Measurements from ENCODE around the gene DOCK3. TPM values are rescaled to one million over a fixed set of nuclear protein-coding genes. Genes with fewer than 3 reads are reported as not detected.

DOCK3 gene
- total and polyA plus RNA-seq, 2 of the 4 experiments (the other 2 are of a cell fraction) = under 0.01 to 0.12 TPM

DNA sequence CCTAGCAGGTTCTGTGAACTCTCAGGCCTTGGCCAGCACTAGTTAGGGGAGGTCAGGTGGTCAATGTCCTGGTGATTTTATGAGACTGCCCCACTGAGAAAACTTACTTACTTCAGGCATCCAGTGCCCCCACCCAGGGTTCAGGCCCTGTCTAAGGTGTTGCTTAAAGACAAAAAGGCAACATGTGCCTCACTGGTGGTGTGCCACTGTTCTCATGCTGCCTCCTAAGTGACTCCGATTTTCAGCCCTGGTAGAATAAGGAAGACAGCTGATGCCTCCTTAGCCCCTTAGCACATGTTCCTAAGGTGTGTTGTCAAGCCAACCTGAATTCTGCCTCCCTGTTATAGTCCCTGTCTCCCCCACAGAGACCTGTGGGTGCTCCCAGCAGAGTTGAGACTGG is 721.7 kb downstream of the DOCK3 start:
- peaks cover 24% of the 10 kb centered on the region for H3K4me1 ChIP-seq (ENCODE audit: control insufficient read depth, insufficient read depth, low read length)
- H3K36me3 ChIP-seq (ENCODE audit: control insufficient read depth, insufficient read depth, low read length) = peaks cover 56% of the 10 kb centered on the region
- peaks cover 19% of the 10 kb centered on the region for H3K9me1 ChIP-seq (ENCODE audit: insufficient read depth, low read length)
- no TSS peak for BruUV-seq (replicated peaks)
- in situ Hi-C loops (cut with MboI; ENCODE audit: low sequenced_read_pairs) (loop anchor here (25.0 kb wide), 2 partner anchors 541 to 1059 kb away; partner anchors contain the start of genes PARP3, RASSF1, RRP9 and TUSC2), dilution Hi-C loops (cut with HindIII; ENCODE audit: low sequenced_read_pairs, unreplicated experiment) (no loop called here), intact Hi-C loops (cut with micrococcal nuclease) (no loop called here)
- H3K18ac ChIP-seq (ENCODE audit: low read depth, low read length) = no peak overlapping the region
- TF ChIP-seq USF2 (IDR thresholded peaks at IDR 0.05; ENCODE audit: low read depth, low read length) = no peak
- TF ChIP-seq CHD1 (IDR thresholded peaks at IDR 0.05; ENCODE audit: low read depth, low read length) = no peak
- TF ChIP-seq SMC3 (IDR thresholded peaks at IDR 0.05; ENCODE audit: low read depth, low read length) = no peak
- TF ChIP-seq RFX5 (IDR thresholded peaks at IDR 0.05; ENCODE audit: low read depth, low read length) = no peak
- TF ChIP-seq CEBPB (IDR thresholded peaks at IDR 0.05; ENCODE audit: low read depth, low read length) = no peak
- no peak for TF ChIP-seq CTCF (conservative IDR thresholded peaks at IDR 0.05; ENCODE audit: low read depth, low read length)
- no peak overlapping the region for H3K56ac ChIP-seq (ENCODE audit: extremely low read depth, insufficient read depth, low read length)
- H2BK20ac ChIP-seq (ENCODE audit: low read depth, low read length) = no peak overlapping the region
- H3K14ac ChIP-seq (replicated peaks; ENCODE audit: low read depth, low read length) = no peak overlapping the region
- H3K4me3 ChIP-seq (ENCODE audit: insufficient read depth, low read depth, low read length) = no peak overlapping the region
- H3K4ac ChIP-seq (ENCODE audit: low read depth, low read length) = no peak overlapping the region
- ChIA-PET POLR2A (ENCODE audit: unreplicated experiment) (no interaction called here), CTCF (no interaction called here)
- peaks cover 14 to 53% of the 10 kb centered on the region in 2 experiments; a peak in 3 of 4 replicates for H3K79me1 ChIP-seq (ENCODE audit: low read depth in 1 of 2, low read length in 2 of 2)
- H3K27me3 ChIP-seq (ENCODE audit: control insufficient read depth, insufficient read depth, low read length) = no peaks in the 10 kb centered on the region
- H4K5ac ChIP-seq (ENCODE audit: low read depth, low read length) = no peak overlapping the region
- H3K27ac ChIP-seq (ENCODE audit: insufficient read depth, low read length) = no peak overlapping the region
- no peak overlapping the region for H2BK5ac ChIP-seq (ENCODE audit: low read depth, low read length, poor library complexity, severe bottlenecking)
- no peak overlapping the region for H4K8ac ChIP-seq (ENCODE audit: low read depth in 2 of 2, low read length in 2 of 2)
- 0 out of 2 replicates have a peak overlapping the region, but pooled peaks have one; percentile 9 for H2AK5ac ChIP-seq (ENCODE audit: low read depth, low read length)
- no peak overlapping the region for H2AFZ ChIP-seq (replicated peaks; ENCODE audit: low read length, poor library complexity)
- ATAC-seq (ENCODE audit: low read depth) (no peak), DNase-seq (no peak)
- peak overlapping the region; percentile 5 for H2AK9ac ChIP-seq (replicated peaks; ENCODE audit: low read depth, low read length, poor library complexity)
- no peak overlapping the region for H2BK120ac ChIP-seq (ENCODE audit: low read depth, low read length)
- no peak overlapping the region for H2BK15ac ChIP-seq (ENCODE audit: low read depth, low read length)
- WGBS, 2 experiments (ENCODE audit: extremely low coverage in 2 of 2, insufficient read length in 1 of 2) = no CpG with 5 or more reads among the region's 1 CpG
- H3K9me3 ChIP-seq (ENCODE audit: control insufficient read depth, insufficient read depth, low read length) = no peaks in the 10 kb centered on the region
- no peak overlapping the region for H3K23ac ChIP-seq (ENCODE audit: low read depth, low read length)
- no peak overlapping the region for H3K9ac ChIP-seq (ENCODE audit: low read depth, low read length)
- no peak overlapping the region for H3K4me2 ChIP-seq (ENCODE audit: low read depth, low read length)
- peaks cover 47% of the 10 kb centered on the region for H4K20me1 ChIP-seq (ENCODE audit: insufficient read depth, low read length)
- H4K91ac ChIP-seq (ENCODE audit: insufficient read depth, low read depth, low read length) = no peak overlapping the region

All from IMR-90 (cell line).